Spleen (tissue), 11 donors: ENCODE results near the gene EEF1AKMT1. TPM values are rescaled to one million over a fixed set of nuclear protein-coding genes. Genes with fewer than 3 reads are reported as not detected.

Experiments used
- DNase-seq: peaks from one replicate; pipeline ENCODE4 v3.0.0-alpha.2; 2020
- H3K27ac ChIP-seq, 8 donors: fragments of 200-600 bp; sonication (generic) in 7 of 8; 1 replicate in 4 of 8; 2 replicates in 4 of 8; pipeline versions ENCODE4 v1.5.0 to v1.8.0; 2016 to 2021; ENCODE audit warnings: inconsistent platforms in 4 of 8, mild to moderate bottlenecking in 4 of 8, moderate library complexity in 1 of 8
- H3K27me3 ChIP-seq, 7 donors: fragments of 200-600 bp; sonication (generic) in 6 of 7; replicated peaks in 1 of 7; 1 replicate in 4 of 7; 2 replicates in 3 of 7; pipeline versions ENCODE4 v1.5.0 to v1.8.0; 2016 to 2021; ENCODE audit warnings: inconsistent platforms in 3 of 7, mild to moderate bottlenecking in 1 of 7
- H3K36me3 ChIP-seq, 6 donors: fragments of 200-600 bp; sonication (generic) in 5 of 6; 1 replicate in 4 of 6; 2 replicates in 2 of 6; pipeline versions ENCODE4 v1.5.0 to v1.8.0; 2016 to 2021; ENCODE audit warnings: inconsistent platforms in 2 of 6
- H3K4me1 ChIP-seq, 6 donors: fragments of 200-600 bp; sonication (generic) in 5 of 6; 1 replicate in 3 of 6; 2 replicates in 3 of 6; pipeline versions ENCODE4 v1.5.0 to v1.8.0; 2016 to 2021; ENCODE audit warnings: inconsistent platforms in 3 of 6
- H3K4me3 ChIP-seq, 8 donors: fragments of 200-600 bp; sonication (generic) in 7 of 8; 1 replicate in 4 of 8; 2 replicates in 4 of 8; pipeline versions ENCODE4 v1.5.0 to v1.8.0; 2016 to 2021; ENCODE audit warnings: inconsistent platforms in 4 of 8, mild to moderate bottlenecking in 4 of 8, moderate library complexity in 2 of 8
- H3K9me3 ChIP-seq, 8 donors: fragments of 200-600 bp; sonication (generic) in 7 of 8; 1 replicate in 4 of 8; 2 replicates in 4 of 8; pipeline versions ENCODE4 v1.5.0 to v1.8.0; 2016 to 2021; ENCODE audit warnings: inconsistent platforms in 4 of 8
- POLR2A ChIP-seq, 3 donors: fragments of 450-650 bp; IDR thresholded peaks; one replicate each; pipeline ENCODE4 v1.5.1; 2017; ENCODE audit warnings: antibody characterized with exemption in 3 of 3, mild to moderate bottlenecking in 1 of 3
- POLR2AphosphoS5 ChIP-seq, 3 donors: sonication (generic); formaldehyde crosslinking; IDR thresholded peaks; one replicate each; pipeline ENCODE4 v1.5.1; 2017; ENCODE audit warnings: antibody characterized with exemption in 3 of 3
- WGBS, 5 donors: extraction: QIAGEN DNeasy Blood & Tissue Kit in 3 of 5; methylation state at CpG; one replicate each; pipeline versions ENCODE4 v1.1.5 to v1.1.7; 2013 to 2018; 5-methylcytosine and 5-hydroxymethylcytosine counted together
- intact Hi-C: fragments of 100-400 bp; cut with DNase I; formaldehyde crosslinking; loops from one replicate; pipeline ENCODE4 v1.15.0; 2023; ENCODE audit warnings: low total_unique reads
- polyA plus RNA-seq, 3 donors: library from polyadenylated mRNA; stranded (reverse); fragments of 200-250 nt; gene quantifications; one replicate each; pipeline ENCODE4 v1.2.1, GENCODE V29; 2013
- total RNA-seq, 7 donors: library from RNA; depleted of rRNA in 3 of 7; stranded (reverse); fragments of >200 nt in 3 of 7; fragmentation: NEBNext Ultra II Directional in 4 of 7; extraction: Animal tissue kit (Norgen Biotek cat#: 25700) in 4 of 7; gene quantifications; one replicate each; pipeline versions ENCODE4 v1.1.0 to v1.2.1, GENCODE V29; 2016 to 2021
- TF ChIP-seq, protein P1 (sequence below), 11 experiments: fragments of 200-600 bp in 7 of 11; fragments of 450-650 bp in 4 of 11; sonication (generic) in 4 of 11; IDR thresholded peaks in 8 of 11; conservative IDR thresholded peaks in 3 of 11; 1 replicate in 7 of 11; 2 replicates in 4 of 11; pipeline versions ENCODE4 v1.4.0 to v1.8.0; 2016 to 2021; ENCODE audit warnings: antibody characterized with exemption in 11 of 11, inconsistent platforms in 4 of 11, mild to moderate bottlenecking in 1 of 11
- donor health status: healthy with polysubstance abuse.
- donor health status: DM: no; HTN: no; CAD: no; lungs with moderate emphysema.
- donor health status: DM: no; HTN: no; CAD: no.
- donor health status: Bipolar disorder and iron deficiency.
- donor health status: healthy.
- donor health status: DM: no; HTN: no; CAD: no.
- donor health status: DM: yes; HTN: yes; CAD: no.

EEF1AKMT1 gene
- total and polyA plus RNA-seq, 10 donors, result 3.8 to 10.1 (median 7.0) TPM

GRCh38 chr13:20774746-20775145 is 985 bp upstream of the EEF1AKMT1 start:
- 79 to 97% (median 89%) methylated on average over 1 of the region's 1 CpG for WGBS, 5 donors
- Histone ChIP-seq H3K9me3 (peaks cover 0 to 9% (median 7%) of the 10 kb centered on the region in 8 donors), H3K4me1 (peaks cover 0 to 28% (median 14%) of the 10 kb centered on the region in 6 donors), H3K27ac (no peak overlapping the region), H3K36me3 (peaks cover 0 to 18% (median 0%) of the 10 kb centered on the region in 6 donors), H3K4me3 (no peak overlapping the region), H3K27me3 (no peaks in the 10 kb centered on the region)
- intact Hi-C loops, result loop anchor here (10.0 kb wide), 1 partner anchor 60 kb away; no protein-coding TSS in a partner anchor
- TF ChIP-seq POLR2AphosphoS5 (IDR thresholded peaks at IDR 0.05) (no peak), POLR2A (IDR thresholded peaks at IDR 0.05) (no peak)
- TF ChIP-seq, protein P1, sequence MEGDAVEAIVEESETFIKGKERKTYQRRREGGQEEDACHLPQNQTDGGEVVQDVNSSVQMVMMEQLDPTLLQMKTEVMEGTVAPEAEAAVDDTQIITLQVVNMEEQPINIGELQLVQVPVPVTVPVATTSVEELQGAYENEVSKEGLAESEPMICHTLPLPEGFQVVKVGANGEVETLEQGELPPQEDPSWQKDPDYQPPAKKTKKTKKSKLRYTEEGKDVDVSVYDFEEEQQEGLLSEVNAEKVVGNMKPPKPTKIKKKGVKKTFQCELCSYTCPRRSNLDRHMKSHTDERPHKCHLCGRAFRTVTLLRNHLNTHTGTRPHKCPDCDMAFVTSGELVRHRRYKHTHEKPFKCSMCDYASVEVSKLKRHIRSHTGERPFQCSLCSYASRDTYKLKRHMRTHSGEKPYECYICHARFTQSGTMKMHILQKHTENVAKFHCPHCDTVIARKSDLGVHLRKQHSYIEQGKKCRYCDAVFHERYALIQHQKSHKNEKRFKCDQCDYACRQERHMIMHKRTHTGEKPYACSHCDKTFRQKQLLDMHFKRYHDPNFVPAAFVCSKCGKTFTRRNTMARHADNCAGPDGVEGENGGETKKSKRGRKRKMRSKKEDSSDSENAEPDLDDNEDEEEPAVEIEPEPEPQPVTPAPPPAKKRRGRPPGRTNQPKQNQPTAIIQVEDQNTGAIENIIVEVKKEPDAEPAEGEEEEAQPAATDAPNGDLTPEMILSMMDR (IDR thresholded peaks at IDR 0.05 in 8 of 11, conservative IDR thresholded peaks at IDR 0.05 in 3 of 11), result no peak
- DNase-seq, result no peak

DNA sequence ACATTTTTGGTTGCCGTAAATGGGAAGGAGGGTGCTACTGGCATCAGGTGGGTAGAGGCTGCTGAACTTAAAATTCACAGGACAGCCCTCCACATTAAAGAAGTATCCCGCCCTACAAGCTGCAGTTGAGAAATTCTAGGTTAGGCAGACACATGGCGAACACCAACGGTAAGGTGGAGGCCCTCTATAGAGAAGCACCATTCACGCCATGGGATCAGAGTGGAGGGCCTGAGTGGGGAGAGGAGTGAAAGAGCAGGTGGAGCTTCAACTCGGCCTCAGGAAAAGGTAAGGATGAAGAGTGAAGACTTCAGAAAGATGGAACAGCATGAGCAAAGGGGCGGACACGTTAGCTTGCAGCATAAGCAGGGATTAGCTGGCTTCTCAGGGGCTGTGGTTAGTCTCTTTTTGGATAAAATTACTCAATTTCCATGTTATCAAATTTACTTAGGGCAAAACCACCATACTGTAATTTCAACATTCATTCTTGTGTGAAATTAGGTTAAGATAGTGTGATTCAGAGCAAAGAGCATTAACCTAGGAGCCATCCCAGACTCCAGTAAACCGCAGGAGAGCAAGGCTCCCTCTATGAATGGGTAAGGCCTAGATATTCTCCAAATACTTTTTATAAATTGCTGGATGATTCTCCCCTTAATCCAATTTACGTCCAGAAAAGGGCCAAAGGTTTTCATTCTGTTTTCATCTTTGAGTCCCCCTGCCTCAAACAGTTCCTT is 1.2 kb downstream of the EEF1AKMT1 start:
- Histone ChIP-seq H3K27ac (peak overlapping the region; percentile 87 to 96 (median 92)), H3K4me3 (peak overlapping the region; percentile 61 to 79 (median 66))
- intact Hi-C loops, result loop anchor here (10.0 kb wide), 1 partner anchor 58 kb away; no protein-coding TSS in a partner anchor

DNA sequence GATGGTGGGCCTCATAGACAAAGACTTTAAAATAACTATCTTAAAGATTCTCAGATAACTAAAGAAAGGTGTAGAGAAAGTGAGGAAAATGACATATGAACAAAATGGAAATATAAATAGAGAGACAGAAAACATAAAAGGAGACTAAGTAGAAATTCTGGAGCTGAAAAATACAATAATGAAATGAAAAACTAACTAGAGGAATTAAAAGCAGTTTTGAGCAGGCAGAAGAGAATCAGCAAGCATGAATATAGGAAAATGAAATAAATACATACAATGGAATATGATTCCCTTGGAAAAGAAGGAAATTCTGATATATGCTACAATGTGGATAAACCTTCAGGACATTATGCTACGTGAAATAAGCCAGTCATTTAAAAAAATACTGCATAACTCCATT is 3.9 kb downstream of the EEF1AKMT1 start:
- Histone ChIP-seq H3K9me3 (peaks cover 4 to 44% (median 40%) of the 10 kb centered on the region in 8 donors), H3K27me3 (no peaks in the 10 kb centered on the region), H3K4me3 (no peak overlapping the region), H3K36me3 (peaks cover 0 to 35% (median 0%) of the 10 kb centered on the region in 6 donors), H3K27ac (no peak overlapping the region), H3K4me1 (peaks cover 0 to 27% (median 14%) of the 10 kb centered on the region in 6 donors)
- intact Hi-C loops, result loop anchor here (10.0 kb wide), 1 partner anchor 55 kb away; no protein-coding TSS in a partner anchor
- TF ChIP-seq, protein P1 (IDR thresholded peaks at IDR 0.05 in 8 of 11, conservative IDR thresholded peaks at IDR 0.05 in 3 of 11), result no peak
- TF ChIP-seq POLR2A (IDR thresholded peaks at IDR 0.05) (no peak), POLR2AphosphoS5 (IDR thresholded peaks at IDR 0.05) (no peak)
- DNase-seq, result no peak
- WGBS, 5 donors, result 94 to 100% (median 98%) methylated on average over 1 of the region's 1 CpG

More for the DNA sequence above, 1.2 kb downstream of the EEF1AKMT1 start:
- Histone ChIP-seq H3K27me3 (no peaks in the 10 kb centered on the region), H3K36me3 (peaks cover 0 to 35% (median 0%) of the 10 kb centered on the region in 6 donors), H3K4me1 (peaks cover 0 to 28% (median 14%) of the 10 kb centered on the region in 6 donors), H3K9me3 (peaks cover 4 to 31% (median 28%) of the 10 kb centered on the region in 8 donors)
- 73 to 86% (median 82%) methylated on average over 10 of the region's 10 CpGs for WGBS, 5 donors
- no peak for TF ChIP-seq POLR2AphosphoS5 (IDR thresholded peaks at IDR 0.05)
- DNase-seq, result no peak

DNA sequence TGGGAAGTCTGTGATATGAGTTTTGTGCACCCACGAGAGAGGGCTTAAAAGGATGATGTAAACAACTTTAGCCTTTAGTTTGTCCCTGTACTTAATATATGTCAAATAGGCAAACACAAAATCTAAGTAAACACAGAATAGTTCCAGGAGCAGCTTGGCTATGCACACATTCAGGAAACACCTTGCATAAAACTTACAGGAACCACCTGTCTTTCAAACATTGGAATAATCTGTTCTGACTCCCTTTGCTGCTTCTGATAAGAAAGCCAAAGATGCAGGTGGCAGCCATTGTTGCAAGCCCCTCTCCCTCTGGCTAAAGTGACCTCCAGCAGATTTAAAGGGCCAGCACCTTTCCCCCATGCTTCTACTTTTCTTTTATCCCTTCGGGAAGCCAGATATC is 4.7 kb downstream of the EEF1AKMT1 start:
- intact Hi-C loops, result no loop called here
- H3K9me3 ChIP-seq, result peaks cover 4 to 44% (median 40%) of the 10 kb centered on the region in 8 donors
- DNase-seq, result no peak
- WGBS, 5 donors, result 21 to 67% (median 59%) methylated on average over 2 of the region's 2 CpGs
- TF ChIP-seq POLR2AphosphoS5 (IDR thresholded peaks at IDR 0.05) (no peak), POLR2A (IDR thresholded peaks at IDR 0.05) (no peak)
- TF ChIP-seq, protein P1 (IDR thresholded peaks at IDR 0.05 in 8 of 11, conservative IDR thresholded peaks at IDR 0.05 in 3 of 11), result no peak
- no peak overlapping the region for H3K27ac ChIP-seq
- no peak overlapping the region for H3K4me3 ChIP-seq
- H3K4me1 ChIP-seq, result peaks cover 0 to 19% (median 13%) of the 10 kb centered on the region in 6 donors
- peaks cover 0 to 35% (median 0%) of the 10 kb centered on the region in 6 donors for H3K36me3 ChIP-seq
- H3K27me3 ChIP-seq, result no peaks in the 10 kb centered on the region
